ENCODE data around the gene TSPAN16.

DNA sequence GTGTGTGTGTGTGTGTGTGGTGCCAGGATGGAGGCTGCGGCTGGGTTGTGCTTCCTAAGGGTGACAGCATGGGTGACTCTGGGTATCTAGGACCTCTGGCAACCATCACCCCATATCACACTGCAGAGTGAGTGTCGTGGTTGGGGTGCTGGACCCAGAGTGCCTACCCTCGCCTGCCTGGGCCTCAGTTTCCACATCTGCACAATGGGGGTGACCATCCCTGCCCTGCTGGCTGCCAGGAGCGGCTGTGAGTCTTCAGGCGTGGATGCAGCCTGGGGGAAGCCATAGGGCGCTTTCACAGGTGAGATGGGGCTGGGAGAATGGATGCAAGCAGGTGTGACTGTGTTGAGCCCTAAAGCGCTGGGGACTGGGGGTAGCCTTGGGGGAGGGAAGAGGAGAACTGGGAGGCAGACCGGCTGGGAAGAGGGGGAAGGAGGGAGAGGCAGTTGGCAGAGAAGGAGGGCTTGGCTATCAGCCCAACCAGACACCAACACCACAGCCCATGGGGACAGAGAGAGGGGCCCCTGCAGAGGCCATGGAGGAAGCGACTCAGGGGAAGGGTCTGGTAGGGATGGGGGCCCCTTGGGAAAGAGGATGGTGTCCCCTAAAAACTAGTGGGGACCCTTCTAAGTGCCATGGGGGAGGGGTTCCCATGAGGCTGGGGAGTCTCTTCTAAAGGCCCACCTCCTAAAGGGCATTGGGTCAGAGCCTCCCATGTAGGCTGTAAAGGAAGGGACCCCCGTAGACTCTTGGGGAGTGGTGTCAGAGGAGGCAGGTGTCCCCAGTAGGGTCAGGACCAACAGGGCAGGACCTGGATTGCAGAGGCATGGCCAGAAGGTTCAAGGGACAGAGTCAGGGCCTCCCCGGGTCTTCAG lies 61.0 kb downstream of the TSPAN16 start:
- TF ChIP-seq, protein P1, sequence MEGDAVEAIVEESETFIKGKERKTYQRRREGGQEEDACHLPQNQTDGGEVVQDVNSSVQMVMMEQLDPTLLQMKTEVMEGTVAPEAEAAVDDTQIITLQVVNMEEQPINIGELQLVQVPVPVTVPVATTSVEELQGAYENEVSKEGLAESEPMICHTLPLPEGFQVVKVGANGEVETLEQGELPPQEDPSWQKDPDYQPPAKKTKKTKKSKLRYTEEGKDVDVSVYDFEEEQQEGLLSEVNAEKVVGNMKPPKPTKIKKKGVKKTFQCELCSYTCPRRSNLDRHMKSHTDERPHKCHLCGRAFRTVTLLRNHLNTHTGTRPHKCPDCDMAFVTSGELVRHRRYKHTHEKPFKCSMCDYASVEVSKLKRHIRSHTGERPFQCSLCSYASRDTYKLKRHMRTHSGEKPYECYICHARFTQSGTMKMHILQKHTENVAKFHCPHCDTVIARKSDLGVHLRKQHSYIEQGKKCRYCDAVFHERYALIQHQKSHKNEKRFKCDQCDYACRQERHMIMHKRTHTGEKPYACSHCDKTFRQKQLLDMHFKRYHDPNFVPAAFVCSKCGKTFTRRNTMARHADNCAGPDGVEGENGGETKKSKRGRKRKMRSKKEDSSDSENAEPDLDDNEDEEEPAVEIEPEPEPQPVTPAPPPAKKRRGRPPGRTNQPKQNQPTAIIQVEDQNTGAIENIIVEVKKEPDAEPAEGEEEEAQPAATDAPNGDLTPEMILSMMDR (IDR thresholded peaks at IDR 0.05): no peak
- no peak for TF ChIP-seq POLR2A (IDR thresholded peaks at IDR 0.05)

All from vagina (tissue), 2 donors.